Measurements from ENCODE around the gene MBNL1.

DNA sequence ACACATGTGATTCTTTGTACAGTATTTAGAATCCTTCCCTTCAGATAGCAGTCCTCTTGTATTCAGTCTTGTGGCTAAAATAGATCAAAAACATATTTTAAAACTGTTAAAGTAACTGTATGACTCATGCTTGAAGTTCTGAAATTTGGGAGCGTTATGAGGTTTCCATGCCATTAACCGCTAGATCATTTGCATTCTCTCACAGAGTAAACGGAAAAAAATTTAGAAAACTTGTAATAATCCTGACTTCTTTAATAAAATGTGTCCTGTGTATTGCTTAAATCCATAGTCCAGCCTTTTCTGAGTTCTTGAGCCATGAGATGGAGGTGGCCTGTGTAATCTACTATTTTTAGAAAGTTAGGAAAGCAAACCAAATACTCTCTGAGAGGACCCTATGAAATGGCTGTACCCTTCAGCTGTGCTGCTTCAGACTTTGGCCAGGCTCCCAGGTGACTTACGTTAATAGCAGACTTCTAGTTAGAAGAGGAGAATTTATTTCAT, 33.8 kb downstream of the MBNL1 start:
- TF ChIP-seq, protein P1, sequence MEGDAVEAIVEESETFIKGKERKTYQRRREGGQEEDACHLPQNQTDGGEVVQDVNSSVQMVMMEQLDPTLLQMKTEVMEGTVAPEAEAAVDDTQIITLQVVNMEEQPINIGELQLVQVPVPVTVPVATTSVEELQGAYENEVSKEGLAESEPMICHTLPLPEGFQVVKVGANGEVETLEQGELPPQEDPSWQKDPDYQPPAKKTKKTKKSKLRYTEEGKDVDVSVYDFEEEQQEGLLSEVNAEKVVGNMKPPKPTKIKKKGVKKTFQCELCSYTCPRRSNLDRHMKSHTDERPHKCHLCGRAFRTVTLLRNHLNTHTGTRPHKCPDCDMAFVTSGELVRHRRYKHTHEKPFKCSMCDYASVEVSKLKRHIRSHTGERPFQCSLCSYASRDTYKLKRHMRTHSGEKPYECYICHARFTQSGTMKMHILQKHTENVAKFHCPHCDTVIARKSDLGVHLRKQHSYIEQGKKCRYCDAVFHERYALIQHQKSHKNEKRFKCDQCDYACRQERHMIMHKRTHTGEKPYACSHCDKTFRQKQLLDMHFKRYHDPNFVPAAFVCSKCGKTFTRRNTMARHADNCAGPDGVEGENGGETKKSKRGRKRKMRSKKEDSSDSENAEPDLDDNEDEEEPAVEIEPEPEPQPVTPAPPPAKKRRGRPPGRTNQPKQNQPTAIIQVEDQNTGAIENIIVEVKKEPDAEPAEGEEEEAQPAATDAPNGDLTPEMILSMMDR (conservative IDR thresholded peaks at IDR 0.05 in 1 of 2, IDR thresholded peaks at IDR 0.05 in 1 of 2; ENCODE audit: extremely low read depth in 1 of 2, insufficient read depth in 1 of 2, low read depth in 1 of 2, low read length in 2 of 2), result no peak
- TF ChIP-seq EZH2 (IDR thresholded peaks at IDR 0.05; ENCODE audit: borderline replicate concordance, low read length), result no peak

Measured in mammary epithelial cell (primary cell).